ENCODE data around the gene GNG13.

The GNG13 gene

DNA sequence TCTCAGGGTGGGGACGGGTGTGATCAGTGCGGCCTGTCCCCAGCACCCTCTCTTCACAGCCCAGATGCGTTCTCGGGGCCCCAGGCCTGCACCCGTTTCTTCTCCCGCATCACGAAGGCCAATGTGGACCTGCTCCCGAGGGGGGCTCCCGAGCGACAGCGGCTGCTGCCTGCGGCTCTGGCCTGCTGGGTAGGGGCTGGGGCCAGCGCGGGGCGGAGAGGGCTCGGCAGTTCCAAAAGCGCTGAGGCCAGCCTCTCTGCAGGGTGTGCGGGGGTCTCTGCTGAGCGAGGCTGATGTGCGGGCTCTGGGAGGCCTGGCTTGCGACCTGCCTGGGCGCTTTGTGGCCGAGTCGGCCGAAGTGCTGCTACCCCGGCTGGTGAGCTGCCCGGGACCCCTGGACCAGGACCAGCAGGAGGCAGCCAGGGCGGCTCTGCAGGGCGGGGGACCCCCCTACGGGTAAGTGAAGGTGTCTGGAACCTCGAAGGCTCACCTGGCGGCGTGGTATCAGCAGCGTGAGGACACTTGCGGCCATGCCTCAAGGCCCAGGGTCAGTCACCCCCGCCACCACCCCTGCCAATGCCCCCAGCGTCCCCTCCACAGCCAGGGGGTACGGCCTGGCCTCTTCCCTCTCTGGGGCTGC is 35.6 kb downstream of the GNG13 start:
- Histone ChIP-seq H3K4me3 (ENCODE audit: low read depth, low read length) (no peak overlapping the region), H3K4ac (ENCODE audit: low read depth, low read length) (no peak overlapping the region), H2BK5ac (ENCODE audit: low read depth, low read length, poor library complexity) (no peak overlapping the region), H3K36me3 (ENCODE audit: control insufficient read depth in 1 of 2, insufficient read depth in 2 of 2, low read length in 2 of 2) (no peaks in the 10 kb centered on the region), H3K27ac (ENCODE audit: low read depth, low read length) (no peak overlapping the region), H3K79me1 (ENCODE audit: low read length) (no peaks in the 10 kb centered on the region), H3K27me3 (ENCODE audit: insufficient read depth, low read length) (no peaks in the 10 kb centered on the region), H3K9ac (ENCODE audit: low read length) (no peak overlapping the region), H3K9me3 (ENCODE audit: insufficient read depth, low read depth, low read length) (peaks cover 4% of the 10 kb centered on the region), H2AK5ac (ENCODE audit: low read length) (no peak overlapping the region), H3K14ac (ENCODE audit: low read length) (no peak overlapping the region), H3K79me2 (ENCODE audit: control insufficient read depth, insufficient read depth, low read length, poor library complexity) (no peaks in the 10 kb centered on the region), H3K4me2 (ENCODE audit: low read length) (no peak overlapping the region), H3K18ac (ENCODE audit: low read length) (no peak overlapping the region), H2AFZ (ENCODE audit: insufficient read depth, low read length, poor library complexity) (no peak overlapping the region), H2BK12ac (ENCODE audit: low read length) (no peak overlapping the region), H4K12ac (ENCODE audit: low read depth, low read length) (no peak overlapping the region), H2BK120ac (ENCODE audit: insufficient read depth, low read length, poor library complexity) (no peak overlapping the region), H3K23ac (ENCODE audit: low read length) (no peak overlapping the region), H4K8ac (ENCODE audit: low read depth, low read length) (no peak overlapping the region), H3K4me1 (ENCODE audit: control insufficient read depth in 1 of 2, insufficient read depth in 2 of 2, low read length in 2 of 2) (peaks cover 7 to 9% of the 10 kb centered on the region in 2 experiments), H4K91ac (ENCODE audit: low read depth, low read length) (no peak overlapping the region)
- no CpG with 5 or more reads among the region's 38 CpGs for WGBS (ENCODE audit: extremely low coverage, insufficient coverage, insufficient read length)
- DNase-seq, result no peak

DNA sequence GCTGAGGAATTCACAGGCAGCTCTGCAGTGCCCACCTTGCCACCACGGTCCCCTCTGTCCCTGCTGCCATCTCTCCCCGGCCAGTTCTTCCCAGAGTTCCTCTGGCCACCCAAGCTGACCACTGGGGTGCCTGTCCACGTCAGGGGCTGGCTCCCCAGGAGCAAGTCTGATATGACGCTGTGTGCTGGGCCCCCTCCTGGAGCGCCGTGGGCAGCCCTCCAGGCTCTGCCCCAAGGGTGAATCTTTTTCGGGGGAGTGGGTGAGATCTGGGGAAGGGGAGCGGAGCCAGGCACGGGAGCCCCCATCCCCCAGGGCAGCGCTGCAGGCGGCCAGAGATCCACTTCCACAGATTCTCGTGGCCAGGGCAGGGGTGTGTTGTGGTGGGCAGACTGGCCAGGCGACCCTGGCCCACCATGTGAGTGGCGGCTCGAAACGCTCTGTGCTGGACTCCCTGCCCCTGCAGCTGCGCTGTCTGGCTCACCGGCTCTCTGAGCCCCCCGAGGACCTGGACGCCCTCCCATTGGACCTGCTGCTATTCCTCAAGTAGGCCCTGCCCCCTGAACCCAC is 36.3 kb downstream of the GNG13 start:
- no peak overlapping the region for H2BK120ac ChIP-seq (ENCODE audit: insufficient read depth, low read length, poor library complexity)
- no peak overlapping the region for H3K4ac ChIP-seq (ENCODE audit: low read depth, low read length)
- H3K79me1 ChIP-seq (ENCODE audit: low read length), result peaks cover 1% of the 10 kb centered on the region
- no peak overlapping the region for H3K4me2 ChIP-seq (ENCODE audit: low read length)
- no peak for DNase-seq
- no peak overlapping the region for H3K23ac ChIP-seq (ENCODE audit: low read length)
- H3K79me2 ChIP-seq (ENCODE audit: control insufficient read depth, insufficient read depth, low read length, poor library complexity), result no peaks in the 10 kb centered on the region
- H2AFZ ChIP-seq (ENCODE audit: insufficient read depth, low read length, poor library complexity), result no peak overlapping the region
- H2BK5ac ChIP-seq (ENCODE audit: low read depth, low read length, poor library complexity), result no peak overlapping the region
- H3K36me3 ChIP-seq (ENCODE audit: control insufficient read depth in 1 of 2, insufficient read depth in 2 of 2, low read length in 2 of 2), result no peaks in the 10 kb centered on the region
- no peak overlapping the region for H2AK5ac ChIP-seq (ENCODE audit: low read length)
- H4K91ac ChIP-seq (ENCODE audit: low read depth, low read length), result no peak overlapping the region
- no peak overlapping the region for H3K27ac ChIP-seq (ENCODE audit: low read depth, low read length)
- WGBS (ENCODE audit: extremely low coverage, insufficient coverage, insufficient read length), result no CpG with 5 or more reads among the region's 20 CpGs
- peaks cover 4% of the 10 kb centered on the region for H3K9me3 ChIP-seq (ENCODE audit: insufficient read depth, low read depth, low read length)
- H3K18ac ChIP-seq (ENCODE audit: low read length), result no peak overlapping the region
- no peak overlapping the region for H3K14ac ChIP-seq (ENCODE audit: low read length)
- no peak overlapping the region for H3K4me3 ChIP-seq (ENCODE audit: low read depth, low read length)
- H3K4me1 ChIP-seq (ENCODE audit: control insufficient read depth in 1 of 2, insufficient read depth in 2 of 2, low read length in 2 of 2), result peaks cover 12% of the 10 kb centered on the region in 2 experiments
- H2BK12ac ChIP-seq (ENCODE audit: low read length), result no peak overlapping the region
- no peak overlapping the region for H4K12ac ChIP-seq (ENCODE audit: low read depth, low read length)
- no peak overlapping the region for H4K8ac ChIP-seq (ENCODE audit: low read depth, low read length)
- no peak overlapping the region for H3K9ac ChIP-seq (ENCODE audit: low read length)
- no peaks in the 10 kb centered on the region for H3K27me3 ChIP-seq (ENCODE audit: insufficient read depth, low read length)

DNA sequence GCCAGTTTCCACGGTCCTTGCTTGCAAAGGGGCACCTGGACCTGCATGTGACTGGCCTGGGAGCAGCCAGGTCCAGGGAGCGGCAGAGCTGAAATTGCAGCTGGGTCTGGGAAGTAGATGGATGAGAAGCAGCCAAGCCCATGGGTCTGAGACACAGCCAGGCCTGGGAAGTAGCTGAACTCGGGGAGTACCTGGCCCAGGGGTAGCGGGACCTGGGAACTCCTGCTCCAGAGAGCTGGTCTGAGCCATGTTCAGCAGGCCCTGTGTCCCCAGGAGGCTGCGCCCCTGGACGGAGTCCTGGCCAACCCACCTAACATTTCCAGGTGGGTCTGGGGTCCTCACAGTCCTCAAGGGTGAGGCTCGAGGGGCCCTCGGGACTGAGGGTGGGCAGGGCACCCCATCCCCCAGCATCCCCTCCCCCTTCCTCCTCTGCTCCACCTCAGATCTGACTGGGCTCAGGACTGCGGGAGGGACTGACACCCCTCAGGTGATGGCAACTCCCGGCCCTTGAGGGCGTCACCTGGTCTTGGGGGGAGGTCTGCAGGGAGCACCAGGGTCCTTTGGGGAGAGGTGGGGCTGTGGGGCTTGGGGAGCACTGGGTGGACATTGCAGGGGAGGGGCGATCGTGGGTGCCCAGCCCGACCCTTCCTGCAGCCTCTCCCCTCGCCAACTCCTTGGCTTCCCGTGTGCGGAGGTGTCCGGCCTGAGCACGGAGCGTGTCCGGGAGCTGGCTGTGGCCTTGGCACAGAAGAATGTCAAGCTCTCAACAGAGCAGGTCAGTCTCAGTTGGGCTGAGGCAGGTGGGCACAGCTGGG is 37.0 kb downstream of the GNG13 start:
- Histone ChIP-seq H3K4ac (ENCODE audit: low read depth, low read length) (no peak overlapping the region), H2AK5ac (ENCODE audit: low read length) (no peak overlapping the region), H3K79me2 (ENCODE audit: control insufficient read depth, insufficient read depth, low read length, poor library complexity) (no peaks in the 10 kb centered on the region), H3K4me1 (ENCODE audit: control insufficient read depth in 1 of 2, insufficient read depth in 2 of 2, low read length in 2 of 2) (peaks cover 12% of the 10 kb centered on the region in 2 experiments), H4K91ac (ENCODE audit: low read depth, low read length) (no peak overlapping the region), H3K9ac (ENCODE audit: low read length) (no peak overlapping the region), H3K23ac (ENCODE audit: low read length) (no peak overlapping the region), H2AFZ (ENCODE audit: insufficient read depth, low read length, poor library complexity) (no peak overlapping the region), H2BK12ac (ENCODE audit: low read length) (no peak overlapping the region), H3K18ac (ENCODE audit: low read length) (no peak overlapping the region), H3K4me2 (ENCODE audit: low read length) (no peak overlapping the region), H4K12ac (ENCODE audit: low read depth, low read length) (no peak overlapping the region), H3K27ac (ENCODE audit: low read depth, low read length) (no peak overlapping the region), H2BK5ac (ENCODE audit: low read depth, low read length, poor library complexity) (no peak overlapping the region), H3K4me3 (ENCODE audit: low read depth, low read length) (peak overlapping the region; percentile 14), H3K79me1 (ENCODE audit: low read length) (peaks cover 3% of the 10 kb centered on the region), H3K27me3 (ENCODE audit: insufficient read depth, low read length) (no peaks in the 10 kb centered on the region), H3K9me3 (ENCODE audit: insufficient read depth, low read depth, low read length) (peaks cover 4% of the 10 kb centered on the region), H4K8ac (ENCODE audit: low read depth, low read length) (no peak overlapping the region), H2BK120ac (ENCODE audit: insufficient read depth, low read length, poor library complexity) (no peak overlapping the region), H3K36me3 (ENCODE audit: control insufficient read depth in 1 of 2, insufficient read depth in 2 of 2, low read length in 2 of 2) (no peaks in the 10 kb centered on the region), H3K14ac (ENCODE audit: low read length) (no peak overlapping the region)
- no CpG with 5 or more reads among the region's 21 CpGs for WGBS (ENCODE audit: extremely low coverage, insufficient coverage, insufficient read length)
- DNase-seq, result no peak

DNA sequence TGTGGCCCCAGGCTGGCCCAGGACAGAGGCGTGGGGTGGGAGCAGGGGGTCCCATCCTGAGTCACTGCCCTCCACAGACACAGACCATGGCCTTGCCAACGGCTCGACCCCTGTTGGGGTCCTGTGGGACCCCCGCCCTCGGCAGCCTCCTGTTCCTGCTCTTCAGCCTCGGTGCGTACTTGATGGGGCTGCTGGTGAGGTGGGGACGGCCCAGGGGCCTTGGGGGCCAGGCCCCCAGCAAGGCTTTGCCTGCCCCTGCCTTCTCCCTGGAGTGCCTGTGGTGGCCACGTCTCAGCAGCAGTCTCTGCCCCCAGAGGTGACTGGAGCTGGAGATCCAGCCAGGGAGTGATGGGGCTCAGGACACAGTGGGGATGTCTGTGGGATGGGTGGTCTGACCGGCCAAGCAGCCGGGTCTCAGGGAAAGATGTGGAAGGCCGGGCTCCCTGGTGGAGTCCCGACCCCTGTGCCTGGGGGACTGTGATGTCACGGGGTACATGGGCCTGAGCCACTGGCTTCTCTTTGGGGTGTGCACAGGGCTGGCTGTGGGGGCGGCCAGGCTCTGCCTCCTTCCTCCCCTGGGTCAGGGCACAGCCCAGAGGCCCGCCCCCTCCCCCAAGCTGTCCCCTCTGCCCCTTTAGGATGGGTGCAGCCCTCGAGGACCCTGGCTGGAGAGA is 37.8 kb downstream of the GNG13 start:
- no peak overlapping the region for H2BK5ac ChIP-seq (ENCODE audit: low read depth, low read length, poor library complexity)
- H3K23ac ChIP-seq (ENCODE audit: low read length), result no peak overlapping the region
- no peak overlapping the region for H4K12ac ChIP-seq (ENCODE audit: low read depth, low read length)
- no peak overlapping the region for H2AK5ac ChIP-seq (ENCODE audit: low read length)
- H3K4me2 ChIP-seq (ENCODE audit: low read length), result no peak overlapping the region
- H4K91ac ChIP-seq (ENCODE audit: low read depth, low read length), result no peak overlapping the region
- H4K8ac ChIP-seq (ENCODE audit: low read depth, low read length), result no peak overlapping the region
- H3K4me1 ChIP-seq (ENCODE audit: control insufficient read depth in 1 of 2, insufficient read depth in 2 of 2, low read length in 2 of 2), result peaks cover 12% of the 10 kb centered on the region in 2 experiments
- no peaks in the 10 kb centered on the region for H3K27me3 ChIP-seq (ENCODE audit: insufficient read depth, low read length)
- no peak overlapping the region for H2BK120ac ChIP-seq (ENCODE audit: insufficient read depth, low read length, poor library complexity)
- H3K9ac ChIP-seq (ENCODE audit: low read length), result no peak overlapping the region
- H3K14ac ChIP-seq (ENCODE audit: low read length), result no peak overlapping the region
- no CpG with 5 or more reads among the region's 17 CpGs for WGBS (ENCODE audit: extremely low coverage, insufficient coverage, insufficient read length)
- peaks cover 4% of the 10 kb centered on the region for H3K9me3 ChIP-seq (ENCODE audit: insufficient read depth, low read depth, low read length)
- H3K27ac ChIP-seq (ENCODE audit: low read depth, low read length), result no peak overlapping the region
- H3K79me1 ChIP-seq (ENCODE audit: low read length), result peaks cover 3% of the 10 kb centered on the region
- no peak overlapping the region for H2AFZ ChIP-seq (ENCODE audit: insufficient read depth, low read length, poor library complexity)
- no peak for DNase-seq
- no peaks in the 10 kb centered on the region for H3K79me2 ChIP-seq (ENCODE audit: control insufficient read depth, insufficient read depth, low read length, poor library complexity)
- H3K4ac ChIP-seq (ENCODE audit: low read depth, low read length), result no peak overlapping the region
- no peaks in the 10 kb centered on the region for H3K36me3 ChIP-seq (ENCODE audit: control insufficient read depth in 1 of 2, insufficient read depth in 2 of 2, low read length in 2 of 2)
- no peak overlapping the region for H3K18ac ChIP-seq (ENCODE audit: low read length)
- H2BK12ac ChIP-seq (ENCODE audit: low read length), result no peak overlapping the region
- no peak overlapping the region for H3K4me3 ChIP-seq (ENCODE audit: low read depth, low read length)

Data from trophoblast cell (in vitro differentiated cells and primary cell).